ENCODE data around the gene EIF1B. TPM values are rescaled to one million over a fixed set of nuclear protein-coding genes. Genes with fewer than 3 reads are reported as not detected.
A peak's percentile ranks its signal among the peaks of the same experiment; 100 is the strongest.

Gene EIF1B
- total and polyA plus RNA-seq, 10 donors = 45.8 to 82.9 (median 52.6) TPM

- no peak for DNase-seq
- WGBS, 5 donors = 91 to 97% (median 94%) methylated on average over 1 of the region's 1 CpG
- TF ChIP-seq POLR2AphosphoS5 (IDR thresholded peaks at IDR 0.05) (no peak), POLR2A (IDR thresholded peaks at IDR 0.05) (no peak)
- TF ChIP-seq, protein P1, sequence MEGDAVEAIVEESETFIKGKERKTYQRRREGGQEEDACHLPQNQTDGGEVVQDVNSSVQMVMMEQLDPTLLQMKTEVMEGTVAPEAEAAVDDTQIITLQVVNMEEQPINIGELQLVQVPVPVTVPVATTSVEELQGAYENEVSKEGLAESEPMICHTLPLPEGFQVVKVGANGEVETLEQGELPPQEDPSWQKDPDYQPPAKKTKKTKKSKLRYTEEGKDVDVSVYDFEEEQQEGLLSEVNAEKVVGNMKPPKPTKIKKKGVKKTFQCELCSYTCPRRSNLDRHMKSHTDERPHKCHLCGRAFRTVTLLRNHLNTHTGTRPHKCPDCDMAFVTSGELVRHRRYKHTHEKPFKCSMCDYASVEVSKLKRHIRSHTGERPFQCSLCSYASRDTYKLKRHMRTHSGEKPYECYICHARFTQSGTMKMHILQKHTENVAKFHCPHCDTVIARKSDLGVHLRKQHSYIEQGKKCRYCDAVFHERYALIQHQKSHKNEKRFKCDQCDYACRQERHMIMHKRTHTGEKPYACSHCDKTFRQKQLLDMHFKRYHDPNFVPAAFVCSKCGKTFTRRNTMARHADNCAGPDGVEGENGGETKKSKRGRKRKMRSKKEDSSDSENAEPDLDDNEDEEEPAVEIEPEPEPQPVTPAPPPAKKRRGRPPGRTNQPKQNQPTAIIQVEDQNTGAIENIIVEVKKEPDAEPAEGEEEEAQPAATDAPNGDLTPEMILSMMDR (IDR thresholded peaks at IDR 0.05 in 8 of 11, conservative IDR thresholded peaks at IDR 0.05 in 3 of 11) = no peak
- Histone ChIP-seq H3K4me3 (no peak overlapping the region), H3K27me3 (replicated peaks in 1 of 7) (no peaks in the 10 kb centered on the region), H3K4me1 (peaks cover 0 to 9% (median 2%) of the 10 kb centered on the region in 6 donors), H3K9me3 (peaks cover 0 to 12% (median 3%) of the 10 kb centered on the region in 8 donors), H3K27ac (no peak overlapping the region), H3K36me3 (peaks cover 0 to 64% (median 5%) of the 10 kb centered on the region in 6 donors)
- intact Hi-C loops (cut with DNase I; ENCODE audit: low total_unique reads) = no loop called here
These were observed 15.1 kb upstream of the EIF1B start for GRCh38 chr3:40294434-40294833.

GRCh38 chr3:40298075-40298474 is 11.4 kb upstream of the EIF1B start:
- Histone ChIP-seq H3K27me3 (replicated peaks in 1 of 7) (no peaks in the 10 kb centered on the region), H3K27ac (peak overlapping the region in 1 of 8 donors; percentile 81), H3K4me1 (peaks cover 0 to 36% (median 18%) of the 10 kb centered on the region in 6 donors), H3K4me3 (no peak overlapping the region), H3K36me3 (peaks cover 0 to 59% (median 3%) of the 10 kb centered on the region in 6 donors), H3K9me3 (peaks cover 0 to 6% (median 0%) of the 10 kb centered on the region in 8 donors)
- TF ChIP-seq POLR2AphosphoS5 (IDR thresholded peaks at IDR 0.05) = no peak
- TF ChIP-seq POLR2A (IDR thresholded peaks at IDR 0.05) = no peak
- TF ChIP-seq, protein P1 (IDR thresholded peaks at IDR 0.05 in 8 of 11, conservative IDR thresholded peaks at IDR 0.05 in 3 of 11) = no peak
- WGBS, 5 donors = 90 to 98% (median 97%) methylated on average over 2 of the region's 2 CpGs
- DNase-seq = no peak
- intact Hi-C loops (cut with DNase I; ENCODE audit: low total_unique reads) = no loop called here

DNA sequence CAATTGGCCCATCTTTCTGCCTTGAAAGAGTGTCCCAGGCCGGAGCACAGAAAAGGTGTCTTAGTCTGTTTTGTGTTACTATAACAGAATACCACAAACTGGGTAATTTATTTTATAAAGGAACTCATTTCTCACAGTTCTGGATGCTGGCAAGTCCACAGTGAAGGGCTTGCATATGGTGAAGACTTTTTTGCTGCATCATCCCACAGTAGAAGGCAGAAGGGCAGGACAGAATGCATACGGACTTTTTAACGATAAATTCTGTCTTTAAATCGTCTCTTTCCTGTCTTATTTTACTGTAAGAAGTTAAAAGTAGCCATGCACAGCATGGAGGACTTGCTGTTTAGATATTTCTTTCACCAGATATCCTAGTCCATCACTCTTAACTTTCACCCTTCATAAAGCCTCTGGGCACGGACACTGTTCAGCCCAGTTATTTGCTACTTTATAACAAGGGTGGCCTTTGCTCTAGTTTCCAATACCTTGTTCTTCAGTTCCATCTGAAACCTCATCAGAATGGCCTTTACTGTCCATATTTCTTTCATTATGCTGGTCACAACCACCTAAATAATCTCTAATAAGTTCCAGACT is 10.3 kb upstream of the EIF1B start:
- Histone ChIP-seq H3K4me3 (no peak overlapping the region), H3K27ac (peak overlapping the region in 7 of 8 donors; percentile 18 to 81 (median 71)), H3K4me1 (peaks cover 0 to 36% (median 18%) of the 10 kb centered on the region in 6 donors), H3K27me3 (replicated peaks in 1 of 7) (no peaks in the 10 kb centered on the region), H3K9me3 (peaks cover 0 to 6% (median 0%) of the 10 kb centered on the region in 8 donors), H3K36me3 (peaks cover 0 to 52% (median 3%) of the 10 kb centered on the region in 6 donors)
- no peak for DNase-seq
- intact Hi-C loops (cut with DNase I; ENCODE audit: low total_unique reads) = no loop called here
- WGBS, 5 donors = 69 to 90% (median 80%) methylated on average over 5 of the region's 5 CpGs
- TF ChIP-seq, protein P1 (IDR thresholded peaks at IDR 0.05 in 8 of 11, conservative IDR thresholded peaks at IDR 0.05 in 3 of 11) = no peak
- no peak for TF ChIP-seq POLR2AphosphoS5 (IDR thresholded peaks at IDR 0.05)

DNA sequence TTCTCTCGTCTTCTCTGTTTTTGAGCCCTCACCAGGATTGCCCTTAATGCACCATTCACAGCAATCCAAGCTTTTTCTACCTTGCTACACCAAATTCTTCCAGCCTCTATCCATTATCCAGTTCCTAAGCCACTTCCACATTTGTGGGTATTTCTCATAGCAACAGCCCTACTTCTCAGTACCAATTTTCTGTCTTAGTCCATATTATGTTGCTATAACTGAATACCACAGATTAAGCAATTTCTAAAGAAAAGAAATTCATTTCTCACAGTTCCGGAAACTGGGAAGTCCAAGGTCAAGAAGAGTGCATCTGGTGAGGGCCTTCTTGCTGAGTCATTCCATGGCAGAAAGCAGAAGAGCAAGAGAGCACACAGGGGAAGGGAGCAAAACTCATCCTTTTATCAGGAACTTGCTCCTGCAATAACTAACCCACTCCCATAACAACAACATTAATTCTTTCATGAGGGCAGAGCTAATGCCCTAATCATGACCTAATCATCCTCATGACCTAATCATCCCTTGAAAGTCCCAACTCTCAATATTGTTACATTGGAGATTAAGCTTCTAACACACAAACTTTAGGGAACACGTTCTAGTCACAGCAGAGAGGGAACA is 9.7 kb upstream of the EIF1B start:
- WGBS, 5 donors = 54 to 69% (median 63%) methylated on average over 3 of the region's 3 CpGs
- H3K9me3 ChIP-seq = peaks cover 0 to 6% (median 0%) of the 10 kb centered on the region in 8 donors
- intact Hi-C loops (cut with DNase I; ENCODE audit: low total_unique reads) = no loop called here
- DNase-seq = no peak
- TF ChIP-seq POLR2AphosphoS5 (IDR thresholded peaks at IDR 0.05) = peak in 1 of 3 donors; percentile 84
- TF ChIP-seq, protein P1 (IDR thresholded peaks at IDR 0.05 in 8 of 11, conservative IDR thresholded peaks at IDR 0.05 in 3 of 11) = no peak
- peak overlapping the region in 7 of 8 donors; percentile 18 to 81 (median 71) for H3K27ac ChIP-seq
- no peak overlapping the region for H3K4me3 ChIP-seq
- peaks cover 0 to 36% (median 18%) of the 10 kb centered on the region in 6 donors for H3K4me1 ChIP-seq
- H3K36me3 ChIP-seq = peaks cover 0 to 46% (median 3%) of the 10 kb centered on the region in 6 donors
- H3K27me3 ChIP-seq (replicated peaks in 1 of 7) = no peaks in the 10 kb centered on the region

All from spleen (tissue), 11 donors.